Measurements from ENCODE around the gene SDR42E2.

- TF ChIP-seq CTCF (IDR thresholded peaks at IDR 0.05 in 4 of 5, conservative IDR thresholded peaks at IDR 0.05 in 1 of 5) (no peak), POLR2A (IDR thresholded peaks at IDR 0.05) (no peak)
Observed at GRCh38 chr16:22132801-22133200, 29.5 kb upstream of the SDR42E2 start.
